ENCODE measurements around the gene MSRB1. TPM values are rescaled to one million over a fixed set of nuclear protein-coding genes. Genes with fewer than 3 reads are reported as not detected.

The MSRB1 gene
- total and polyA plus RNA-seq, 9 of the 15 experiments (the other 6 are each of a cell fraction or from before 2014, with no cell fraction given) = 5.4 to 33.7 (median 25.7) TPM

- POLR2A ChIA-PET = interaction anchor here (0.6 to 3.0 kb wide), 17 partner anchors 9 to 1586 kb away, joined by 3 to 13 read pairs (median 3); partner anchors contain the start of genes EME2, MRPS34, MSRB1 and NUBP2
- FAIRE-seq (peak; percentile 81), DNase-seq (ENCODE audit: extremely low read depth in 1 of 4, low spot score in 3 of 4) (peak in 1 of 4 experiments; percentile 75), ATAC-seq (peak; percentile 53)
- Histone ChIP-seq H3K27ac (ENCODE audit: extremely low read depth, low read depth, low read length) (peak overlapping the region; percentile 83), H3K79me2 (ENCODE audit: control insufficient read depth, insufficient read depth, low read length) (peaks cover 67% of the 10 kb centered on the region), H3K4me1 (replicated peaks in 1 of 2; ENCODE audit: control insufficient read depth in 2 of 2, insufficient read depth in 2 of 2, low read length in 2 of 2) (peaks cover 8 to 49% of the 10 kb centered on the region in 2 experiments; a peak in 4 of 5 replicates), H3K4me2 (ENCODE audit: insufficient read depth, low read length) (peak overlapping the region; percentile 100), H3K4me3 (peak overlapping the region; percentile 65), H4K20me1 (replicated peaks; ENCODE audit: control insufficient read depth, insufficient read depth, low read length) (peaks cover 35% of the 10 kb centered on the region), H3K36me3 (ENCODE audit: control insufficient read depth, insufficient read depth, low read length) (peaks cover 38% of the 10 kb centered on the region), H2AFZ (ENCODE audit: low read depth, low read length) (no peak overlapping the region), H3K9me1 (ENCODE audit: control insufficient read depth, insufficient read depth, low read length) (no peaks in the 10 kb centered on the region), H3K9me3 (replicated peaks; ENCODE audit: control insufficient read depth, insufficient read depth, low read depth, low read length) (no peaks in the 10 kb centered on the region), H3K9ac (ENCODE audit: insufficient read depth in 1 of 2, low read depth in 2 of 2, low read length in 2 of 2) (peak overlapping the region; percentile 75 to 94), H3K27me3 (ENCODE audit: control insufficient read depth in 2 of 2, insufficient read depth in 2 of 2, low read length in 2 of 2) (no peaks in the 10 kb centered on the region)
- in situ Hi-C loops (cut with MboI) = no loop called here
- BruUV-seq (replicated peaks) = TSS peak; percentile 35
- CTCF ChIA-PET (ENCODE audit: low intra/inter-chr PET ratio) = interaction anchor here (0.6 kb wide), 1 partner anchor 1722 kb away, joined by 3 read pairs; no protein-coding TSS in a partner anchor
- 4% methylated on average over 19 of the region's 20 CpGs for WGBS (ENCODE audit: insufficient coverage, low coverage, missing lambda C conversion rate)
- intact Hi-C loops (cut with micrococcal nuclease) = no loop called here
- TF ChIP-seq BRF1 (IDR thresholded peaks at IDR 0.05; ENCODE audit: borderline replicate concordance, extremely low read depth, insufficient read length) (no peak), ZZZ3 (IDR thresholded peaks at IDR 0.05) (no peak), ZBED1 (IDR thresholded peaks at IDR 0.05) (peak; percentile 84), CBX1 (IDR thresholded peaks at IDR 0.05; ENCODE audit: low read depth) (peak; percentile 39; the same call in 1 of the 2 replicates), FOSL1 (tag; conservative IDR thresholded peaks at IDR 0.05) (no peak), GABPA (tag; conservative IDR thresholded peaks at IDR 0.05; ENCODE audit: low read depth) (no peak), ZFP1 (CRISPR knock-in tag; IDR thresholded peaks at IDR 0.05) (no peak), MXI1 (IDR thresholded peaks at IDR 0.05; ENCODE audit: low read depth, low read length) (no peak; the same call in 1 of the 2 replicates), PCBP1 (IDR thresholded peaks at IDR 0.05; ENCODE audit: low read depth, low read length, poor library complexity, severe bottlenecking) (no peak), HDAC6 (IDR thresholded peaks at IDR 0.05; ENCODE audit: low read depth, low read length) (no peak), BRD4 (IDR thresholded peaks at IDR 0.05) (no peak), ILF3 (IDR thresholded peaks at IDR 0.05; ENCODE audit: borderline replicate concordance) (peak; percentile 90), ZNF121 (CRISPR knock-in tag; conservative IDR thresholded peaks at IDR 0.05) (no peak), ZNF184 (CRISPR knock-in tag; IDR thresholded peaks at IDR 0.05) (no peak), ZNF280A (IDR thresholded peaks at IDR 0.05; ENCODE audit: low read depth, partially characterized antibody) (no peak), NR2F6 (CRISPR knock-in tag; IDR thresholded peaks at IDR 0.05) (no peak), MEF2D (tag; conservative IDR thresholded peaks at IDR 0.05; ENCODE audit: low read depth) (no peak), PHTF2 (CRISPR knock-in tag; IDR thresholded peaks at IDR 0.05) (no peak; the same call in 1 of the 2 replicates), ZNF584 (CRISPR knock-in tag; IDR thresholded peaks at IDR 0.05; ENCODE audit: low read depth) (no peak), POLR2G (IDR thresholded peaks at IDR 0.05; ENCODE audit: low read depth, low read length) (peak; percentile 68)
These were observed 17.9 kb upstream of the MSRB1 start for GRCh38 chr16:1960665-1961630.
